OCI-LY1 (cell line): ENCODE measurements around the gene ARL2BP.

Experiments used
- CTCF ChIP-seq: fragments of 200-600 bp; sonication (generic), shearing (Covaris generic); IDR thresholded peaks from 2 replicates; pipeline ENCODE4 v1.5.1; 2017; ENCODE audit warnings: mild to moderate bottlenecking, antibody characterized with exemption, low read length, moderate library complexity, mixed read lengths
- EZH2 ChIP-seq: fragments of 200-600 bp; sonication (generic), shearing (Covaris generic); IDR thresholded peaks from 2 replicates; pipeline ENCODE4 v1.8.0; 2017; ENCODE audit warnings: borderline replicate concordance, mixed run types, mild to moderate bottlenecking, antibody characterized with exemption, low read length, moderate library complexity, mixed read lengths

DNA sequence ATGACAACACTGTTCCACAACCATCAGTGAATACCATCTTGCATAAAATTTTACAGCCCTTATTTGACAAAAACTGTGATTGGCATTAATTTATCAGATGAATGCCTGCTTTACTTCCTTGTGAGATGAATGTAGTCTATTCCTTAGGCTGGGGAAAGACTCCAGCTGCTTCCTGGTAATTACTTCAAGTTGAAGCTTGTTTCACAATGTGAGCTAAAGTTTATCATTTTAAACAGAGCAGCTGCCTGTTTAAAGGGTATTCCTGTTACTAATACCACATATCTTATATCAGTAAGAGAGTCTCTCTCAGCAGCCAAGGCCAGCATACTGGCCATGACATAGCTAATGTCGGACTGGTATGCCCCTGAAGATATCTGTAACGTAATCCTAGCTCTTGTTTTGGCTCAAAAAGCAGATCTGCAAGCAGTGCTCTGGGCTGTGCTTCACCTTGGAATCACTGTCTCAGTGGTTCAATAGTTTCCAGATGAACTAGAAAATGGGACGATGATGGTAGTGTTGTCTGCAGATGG, 13.2 kb upstream of the ARL2BP start:
- TF ChIP-seq CTCF (no peak), EZH2 (no peak)
